ENCODE results near the gene PLEKHN1.
A peak's percentile ranks its signal among the peaks of the same experiment; 100 is the strongest.
"Not testable (repeated sequence)": the region's sequence is repeated elsewhere in the genome, so short reads cannot be mapped to it uniquely, and the experiment has no call there.

PLEKHN1 gene

DNA sequence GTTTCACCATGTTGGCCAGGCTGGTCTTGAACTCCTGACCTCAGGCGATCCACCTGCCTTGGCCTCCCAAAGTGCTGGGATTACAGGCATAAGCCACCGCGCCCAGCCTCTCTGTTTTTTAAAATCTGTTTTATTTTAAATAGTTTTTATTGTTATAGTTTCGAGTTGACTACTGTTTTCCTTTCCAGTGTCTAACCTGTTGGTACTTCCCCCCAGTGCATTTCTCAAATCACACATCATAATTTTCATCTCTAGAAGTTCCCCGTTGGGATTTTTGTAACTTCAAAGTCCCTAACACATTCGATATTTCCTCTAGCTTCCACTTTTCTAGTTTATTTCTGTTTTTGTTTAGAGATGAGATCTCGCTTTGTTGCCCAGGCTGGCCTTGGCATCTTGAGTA lies 26.1 kb downstream of the PLEKHN1 start:
- DNase-seq, result no peak
- ATAC-seq, result peak; percentile 33

DNA sequence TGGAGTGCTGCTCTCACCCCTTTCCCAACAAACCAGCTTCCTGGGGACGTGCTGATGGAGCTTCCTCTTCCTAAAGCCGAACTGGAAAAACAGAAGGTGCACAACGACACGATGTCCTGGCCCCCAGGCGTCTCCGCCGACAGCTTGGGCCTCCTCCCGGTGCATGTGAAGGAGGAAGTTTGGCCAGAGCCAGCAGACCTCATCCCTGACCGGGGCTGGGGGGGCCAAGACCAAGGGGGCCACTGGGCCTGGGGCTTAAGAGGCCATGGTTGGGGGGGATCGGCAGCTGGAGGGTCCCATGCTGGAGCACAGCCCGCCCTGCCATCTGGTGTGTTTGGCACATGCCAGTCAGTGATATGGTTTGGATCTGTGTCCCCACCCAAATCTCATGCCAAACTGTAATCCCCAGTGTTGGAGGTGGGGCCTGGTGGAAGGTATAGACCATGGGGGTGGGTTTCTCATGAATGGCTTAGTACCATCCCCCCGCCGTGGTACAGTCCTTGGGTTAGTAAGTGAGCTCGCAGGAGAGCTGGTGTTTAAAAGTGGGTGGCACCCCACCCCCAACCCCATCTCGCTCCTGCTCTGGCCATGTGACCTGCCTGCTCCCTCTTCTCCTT lies 27.2 kb downstream of the PLEKHN1 start:
- no peak for DNase-seq
- ATAC-seq, result no peak

DNA sequence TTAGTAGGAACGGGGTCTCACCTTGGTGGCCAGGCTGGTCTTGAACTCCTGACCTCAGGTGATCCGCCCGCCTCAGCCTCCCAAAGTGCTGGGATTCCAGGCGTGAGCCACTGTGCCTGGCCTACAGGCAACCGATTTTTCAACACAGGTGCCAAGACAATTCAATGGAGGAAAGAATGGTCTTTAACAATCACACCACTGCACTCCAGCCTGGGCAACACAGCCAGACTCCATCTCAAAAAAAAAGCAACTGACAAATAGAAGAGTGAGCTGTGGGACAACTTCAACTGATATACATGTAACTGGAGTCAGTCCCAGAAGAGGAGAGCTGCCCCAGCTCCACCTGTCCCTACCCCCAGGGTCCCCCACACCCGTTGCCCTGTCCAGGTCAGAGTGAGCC lies 28.3 kb downstream of the PLEKHN1 start:
- not testable (repeated sequence) for ATAC-seq, DNase-seq

GRCh38 chr1:995665-996633 lies 29.7 kb downstream of the PLEKHN1 start:
- DNase-seq (no peak), ATAC-seq (no peak)

- no peak for ATAC-seq
- DNase-seq, result no peak
Observed at GRCh38 chr1:996851-997712, 30.8 kb downstream of the PLEKHN1 start.

DNA sequence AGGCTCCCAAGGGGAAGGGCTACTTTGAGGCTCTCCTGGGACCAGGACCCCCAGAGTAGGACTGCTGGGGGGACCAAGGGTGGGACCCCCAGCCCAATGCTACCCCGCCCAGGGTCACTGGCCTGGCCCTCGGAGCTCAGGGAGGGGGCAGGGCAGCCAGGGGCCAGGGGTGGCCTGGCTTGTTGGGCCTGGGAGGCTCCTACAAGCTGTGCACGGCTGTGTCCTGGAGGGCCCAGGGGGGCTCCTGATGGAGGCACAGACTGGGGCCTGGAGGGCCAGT lies 31.4 kb downstream of the PLEKHN1 start:
- DNase-seq (no peak), ATAC-seq (no peak)

- no peak for DNase-seq
Observed at GRCh38 chr1:997993-998744, 31.9 kb downstream of the PLEKHN1 start.

GRCh38 chr1:998745-998994 lies 32.4 kb downstream of the PLEKHN1 start:
- ATAC-seq, result peak; percentile 2
- no peak for DNase-seq

More at GRCh38 chr1:997993-998744, 31.9 kb downstream of the PLEKHN1 start:
- no peak for ATAC-seq

- ATAC-seq (peak; percentile 8), DNase-seq (peak; percentile 35)
Observed at GRCh38 chr1:998995-999724, 32.9 kb downstream of the PLEKHN1 start.

- ATAC-seq (peak; percentile 37), DNase-seq (peak; percentile 72)
Observed at GRCh38 chr1:999725-1000356, 33.6 kb downstream of the PLEKHN1 start, which contains the start of gene HES4. Gene HES4, minus strand, starts transcription at chr1:1000097. Its CDS starts 124 bp downstream, at chr1:999973.

DNA sequence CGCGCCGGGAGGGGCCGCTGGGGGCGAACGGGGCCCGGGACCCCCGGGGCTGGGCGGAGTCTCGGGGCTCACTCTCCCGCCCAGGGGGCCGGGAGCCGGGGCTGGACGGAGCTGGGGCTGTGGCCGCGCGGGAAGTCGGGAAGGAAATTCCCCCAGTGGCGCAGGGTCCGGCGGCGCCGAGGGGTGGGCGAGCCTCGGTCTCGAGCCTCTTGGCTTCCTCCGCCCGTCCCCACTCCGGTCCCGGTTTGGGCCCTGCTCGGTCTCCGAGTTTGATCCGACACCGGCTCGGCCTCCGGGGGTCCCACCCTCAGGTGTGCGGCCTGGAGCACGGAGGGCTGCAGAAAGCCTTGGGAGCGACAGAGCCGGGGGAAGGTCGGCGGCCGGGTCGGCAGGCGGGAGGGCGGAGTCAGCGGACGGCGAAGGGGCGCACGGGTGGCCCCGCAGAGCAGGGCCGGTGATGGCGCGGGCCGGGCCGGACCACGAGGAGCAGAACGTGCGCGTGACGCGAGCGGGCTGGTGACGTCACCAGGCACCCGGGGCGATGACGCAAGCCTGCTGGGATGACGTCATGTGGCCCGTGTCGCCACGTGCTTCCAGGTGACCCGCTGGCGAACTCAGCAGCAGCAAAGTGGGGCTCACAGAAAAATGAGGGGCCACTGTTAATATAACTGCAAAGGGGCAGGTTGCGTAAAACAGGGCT lies 34.2 kb downstream of the PLEKHN1 start:
- peak; percentile 3 for ATAC-seq

GRCh38 chr1:1001057-1001783 lies 34.9 kb downstream of the PLEKHN1 start:
- DNase-seq (no peak), ATAC-seq (no peak)

More for the DNA sequence above, 34.2 kb downstream of the PLEKHN1 start:
- peak; percentile 81 for DNase-seq

GRCh38 chr1:1003618-1004419 lies 37.5 kb downstream of the PLEKHN1 start:
- no peak for ATAC-seq
- DNase-seq, result no peak

DNA sequence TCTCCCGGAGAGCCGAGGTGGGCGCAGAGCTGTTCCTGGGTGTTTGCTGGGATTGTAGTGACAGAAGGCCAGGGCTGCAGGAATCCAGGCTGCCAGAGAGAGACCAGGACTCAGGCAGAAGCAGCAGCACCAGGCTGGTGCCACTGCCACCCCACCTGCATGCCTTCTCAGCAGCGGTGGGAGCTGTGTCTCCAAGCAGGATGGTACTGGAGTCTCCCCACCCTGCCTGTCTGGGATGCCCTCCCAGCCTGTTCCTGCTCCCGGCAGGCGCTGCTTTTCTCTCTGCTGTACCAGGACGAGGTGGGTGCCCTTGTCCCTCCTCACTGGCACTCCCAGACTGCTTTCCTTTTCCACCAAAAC lies 38.1 kb downstream of the PLEKHN1 start:
- DNase-seq (no peak), ATAC-seq (no peak)

GRCh38 chr1:1004780-1005697 lies 38.8 kb downstream of the PLEKHN1 start:
- DNase-seq (no peak), ATAC-seq (no peak)

DNA sequence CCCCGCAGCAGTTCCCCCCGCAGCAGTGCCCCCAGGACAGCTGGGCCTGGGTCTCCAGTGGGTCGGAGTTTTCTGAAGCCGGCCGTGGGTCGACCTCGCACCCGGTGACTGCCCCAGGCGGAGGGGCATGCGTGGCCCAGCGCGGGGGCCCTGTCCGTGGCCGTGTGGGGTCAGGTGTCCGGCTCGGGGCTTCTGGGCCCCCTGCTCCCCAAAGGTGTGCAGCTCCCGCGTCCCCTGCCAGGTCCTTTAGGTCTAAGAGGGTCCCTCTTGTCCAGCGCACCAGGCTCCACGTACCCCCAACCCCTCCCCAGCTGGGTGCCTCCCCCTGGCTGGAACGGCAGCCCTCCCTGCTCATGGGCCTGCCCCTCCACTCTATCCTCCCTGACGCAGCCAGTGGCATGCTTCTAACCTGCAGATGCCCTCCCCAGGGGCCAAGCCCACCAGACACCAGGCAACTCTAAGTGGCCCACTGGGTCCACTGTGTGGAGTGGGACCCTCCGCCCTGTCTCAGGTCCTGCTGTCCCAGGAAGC lies 39.6 kb downstream of the PLEKHN1 start:
- DNase-seq (no peak), ATAC-seq (no peak)

Data from stimulated activated naive CD8-positive, alpha-beta T cell treated with anti-CD3 and anti-CD28 coated beads, Interleukin-15, Interleukin-2, amounts not matched to agents 100 U/mL and 50 U/mL, for 24 hours (primary cell).